GDM1 (cell line): ENCODE results near the gene GRM5.
A peak's percentile ranks its signal among the peaks of the same experiment; 100 is the strongest.
"Not testable (repeated sequence)": the region's sequence is repeated elsewhere in the genome, so short reads cannot be mapped to it uniquely, and the experiment has no call there.

ENCODE experiments used
- DNase-seq: peaks from one replicate; lab custom pipeline; 2025; lab: John Stamatoyannopoulos, UW

GRM5 gene

GRCh38 chr11:88543902-88544655, 521.7 kb downstream of the GRM5 start:
- DNase-seq = peak; percentile 71

GRCh38 chr11:88541006-88541405, 524.8 kb downstream of the GRM5 start:
- no peak for DNase-seq

DNA sequence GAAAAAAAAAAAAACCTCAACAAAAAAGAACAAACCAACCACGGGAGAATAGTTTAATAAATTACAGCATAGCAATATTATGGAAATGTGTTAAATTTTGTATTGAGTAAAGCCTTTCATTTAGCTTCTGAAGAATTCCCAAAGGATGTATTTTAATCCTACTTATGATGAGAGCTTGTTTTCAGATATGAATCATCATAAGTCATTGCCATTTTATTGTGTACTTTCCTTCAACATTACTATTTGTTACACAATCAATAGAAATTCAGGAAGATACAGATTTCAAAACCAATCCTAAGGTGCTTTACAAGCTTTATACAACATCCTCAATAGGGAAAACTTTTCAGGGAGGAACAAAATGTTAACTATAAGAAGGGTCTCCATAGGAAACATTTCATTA, 527.7 kb downstream of the GRM5 start:
- DNase-seq = no peak

- no peak for DNase-seq
Observed at GRCh38 chr11:88537613-88538012, 528.2 kb downstream of the GRM5 start.

DNA sequence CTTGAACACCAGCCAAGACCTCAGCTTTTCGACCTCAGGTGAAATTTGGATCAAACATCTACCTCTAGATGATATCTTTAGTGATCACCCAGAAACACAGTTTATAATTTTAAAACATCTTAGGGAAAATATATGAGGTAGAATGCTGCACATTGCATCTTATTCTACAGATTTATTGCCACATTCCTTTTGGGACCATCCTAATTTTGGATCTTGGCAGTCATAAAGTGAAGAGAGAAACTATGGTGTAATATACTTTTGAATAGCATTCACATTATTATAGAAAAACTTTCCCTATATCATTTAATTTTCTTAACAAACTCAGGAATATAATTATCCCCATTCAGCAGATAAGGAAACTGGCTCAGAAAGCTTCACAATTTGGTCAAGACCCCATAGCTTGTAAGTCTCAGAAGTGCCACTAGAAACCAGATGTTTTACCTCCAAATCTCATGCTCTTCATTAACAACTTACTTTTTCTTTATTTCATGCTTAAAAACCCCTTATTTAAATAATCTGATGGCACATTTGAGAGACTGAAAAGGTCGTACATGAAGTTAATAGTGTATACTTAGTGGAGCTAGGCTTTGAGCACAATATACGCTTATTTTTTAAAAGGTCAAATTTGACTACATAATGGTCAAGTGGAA, 529.0 kb downstream of the GRM5 start:
- no peak for DNase-seq

DNA sequence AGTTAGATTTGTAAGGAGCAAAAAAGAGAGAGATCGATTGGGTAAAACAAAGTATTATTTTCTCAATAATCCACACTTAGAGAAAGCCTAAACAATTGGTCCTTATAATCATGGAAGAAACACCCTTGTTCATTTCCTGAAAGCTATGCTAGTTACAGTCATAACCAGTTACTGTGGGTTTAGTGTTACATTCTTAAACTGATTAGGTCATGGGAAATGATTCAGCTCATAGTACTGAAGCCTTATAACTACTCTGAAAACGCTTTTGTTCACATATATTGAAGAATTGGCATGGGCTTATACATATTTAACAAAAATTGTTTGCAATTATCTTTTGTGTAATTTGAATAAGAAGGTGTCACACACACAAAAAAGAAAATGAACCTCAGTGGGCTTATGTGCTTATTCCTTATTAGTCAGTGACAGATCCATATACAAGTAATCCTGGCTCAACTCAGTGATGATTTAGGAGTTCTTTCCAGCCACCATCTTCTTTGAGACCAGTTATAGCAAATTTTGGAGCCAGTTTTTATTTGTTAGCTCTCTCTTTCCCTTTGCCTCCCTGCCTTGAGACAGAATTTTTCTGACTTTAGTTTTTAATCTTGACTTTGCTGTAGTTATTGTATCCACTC, 529.8 kb downstream of the GRM5 start:
- DNase-seq = no peak

GRCh38 chr11:88535266-88535665, 530.5 kb downstream of the GRM5 start:
- DNase-seq = no peak

DNA sequence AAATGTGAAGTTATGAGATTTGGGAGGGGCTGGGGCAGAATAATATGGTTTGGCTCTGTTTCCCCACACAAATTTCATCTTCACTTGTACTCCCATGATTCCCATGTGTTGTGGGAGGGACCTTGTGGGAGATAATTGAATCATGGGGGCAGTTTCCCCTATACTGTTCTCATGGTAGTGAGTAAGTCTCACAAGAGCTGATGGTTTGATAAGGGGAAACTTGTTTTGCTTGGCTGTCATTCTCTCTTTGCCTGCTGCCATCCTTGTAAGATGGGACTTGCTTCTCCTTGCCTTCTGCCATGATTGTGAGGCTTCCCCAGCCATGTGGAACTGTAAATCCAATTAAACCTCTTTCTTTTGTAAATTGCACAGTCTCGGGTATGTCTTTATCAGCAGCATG, 531.1 kb downstream of the GRM5 start:
- not testable (repeated sequence) for DNase-seq

DNA sequence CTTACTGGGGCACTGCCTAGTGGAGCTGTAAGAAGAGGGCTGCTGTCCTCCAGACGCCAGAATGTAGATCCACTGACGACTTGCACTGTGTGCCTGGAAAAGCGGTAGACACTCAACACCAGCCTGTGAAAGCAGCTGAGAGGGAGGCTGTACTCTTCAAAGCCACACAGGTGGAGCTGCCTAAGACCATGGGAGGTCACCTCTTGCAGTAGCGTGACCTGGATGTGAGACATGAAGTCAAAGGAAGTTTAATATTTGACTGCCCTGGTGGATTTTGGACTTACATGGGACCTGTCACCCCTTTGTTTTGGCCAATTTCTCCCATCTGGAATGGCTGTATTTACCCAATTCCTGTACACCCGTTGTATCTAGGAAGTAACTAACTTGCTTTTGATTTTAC, 531.6 kb downstream of the GRM5 start:
- DNase-seq = no peak

- no peak for DNase-seq
Observed at GRCh38 chr11:88533001-88533400, 532.8 kb downstream of the GRM5 start.

DNA sequence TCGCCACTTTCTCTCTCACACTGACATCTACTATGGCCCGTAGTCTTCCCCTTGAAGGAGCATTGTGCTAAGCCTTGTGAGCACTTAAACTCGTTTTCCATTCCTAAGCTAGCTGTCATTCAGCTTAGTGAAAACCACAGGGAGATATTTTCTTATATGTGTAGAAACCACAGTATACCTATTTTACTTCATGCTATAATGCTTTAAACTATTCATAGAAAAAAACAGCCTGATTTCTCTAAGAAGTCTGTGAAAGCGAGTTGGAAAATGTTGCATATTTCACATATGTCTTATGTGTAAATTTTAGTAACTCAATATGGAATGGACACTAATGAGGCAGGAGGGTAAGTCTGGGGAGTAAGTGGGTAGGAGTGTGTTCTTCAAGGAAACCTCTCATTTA, 534.0 kb downstream of the GRM5 start:
- no peak for DNase-seq

GRCh38 chr11:88529426-88529825, 536.4 kb downstream of the GRM5 start:
- no peak for DNase-seq

DNA sequence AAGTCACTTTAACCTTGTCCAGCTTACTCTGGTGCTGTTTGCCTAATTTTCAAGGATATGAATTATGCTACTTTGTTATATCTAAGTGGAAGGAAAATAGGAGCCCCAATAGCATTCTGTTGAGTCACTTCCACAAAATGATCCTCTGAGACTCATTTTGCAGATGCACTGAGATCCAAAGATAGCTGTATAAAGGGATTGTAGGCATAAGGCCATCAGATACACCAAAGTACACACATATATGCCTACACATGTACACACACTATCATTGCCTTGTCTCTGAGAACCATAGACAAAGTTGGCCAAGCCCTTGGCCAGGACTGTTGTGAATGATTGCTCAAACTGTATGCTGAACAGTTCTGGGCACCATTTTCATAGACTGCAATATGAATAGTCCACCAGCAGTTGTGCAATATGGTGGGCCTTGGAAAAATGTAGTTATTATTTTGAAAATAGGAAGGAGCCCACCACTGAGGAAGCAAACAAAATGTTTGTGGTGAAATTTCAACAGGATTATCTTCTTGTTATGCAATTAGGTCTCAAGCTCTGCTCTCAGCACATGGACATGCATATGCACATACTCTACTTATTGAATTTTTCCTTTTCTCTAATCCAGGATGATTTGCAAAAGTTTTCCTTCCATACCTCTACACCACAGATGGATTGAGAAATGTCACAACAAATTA, 542.3 kb downstream of the GRM5 start:
- DNase-seq = no peak

GRCh38 chr11:88522624-88523385, 543.0 kb downstream of the GRM5 start:
- DNase-seq = no peak

DNA sequence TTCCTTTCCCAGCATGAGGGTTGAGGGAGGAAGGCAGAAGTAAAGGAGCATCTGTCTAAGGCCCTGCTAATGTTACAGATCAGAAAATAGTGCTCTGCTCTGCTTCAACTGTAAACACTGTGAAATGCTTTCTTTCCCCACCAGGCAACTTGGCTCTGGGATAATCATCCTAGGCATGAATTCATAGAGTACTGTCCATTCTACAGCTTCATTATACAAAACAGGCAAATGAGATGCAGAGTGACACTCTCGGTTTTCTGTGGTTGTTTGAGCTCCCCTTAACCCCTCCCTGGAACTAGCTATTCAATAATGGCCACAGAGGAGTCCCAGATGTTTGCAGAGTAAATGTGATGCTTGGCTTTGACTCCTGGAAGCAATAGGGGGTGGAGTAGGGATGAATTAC, 544.0 kb downstream of the GRM5 start:
- no peak for DNase-seq

- DNase-seq = no peak
Observed at GRCh38 chr11:88521399-88521798, 544.4 kb downstream of the GRM5 start.

GRCh38 chr11:88520391-88520790, 545.4 kb downstream of the GRM5 start:
- DNase-seq = no peak

- DNase-seq = no peak
Observed at GRCh38 chr11:88515002-88515401, 550.8 kb downstream of the GRM5 start.

- no peak for DNase-seq
Observed at GRCh38 chr11:88511006-88511405, 554.8 kb downstream of the GRM5 start.

GRCh38 chr11:88508759-88509581, 556.8 kb downstream of the GRM5 start:
- DNase-seq = no peak

DNA sequence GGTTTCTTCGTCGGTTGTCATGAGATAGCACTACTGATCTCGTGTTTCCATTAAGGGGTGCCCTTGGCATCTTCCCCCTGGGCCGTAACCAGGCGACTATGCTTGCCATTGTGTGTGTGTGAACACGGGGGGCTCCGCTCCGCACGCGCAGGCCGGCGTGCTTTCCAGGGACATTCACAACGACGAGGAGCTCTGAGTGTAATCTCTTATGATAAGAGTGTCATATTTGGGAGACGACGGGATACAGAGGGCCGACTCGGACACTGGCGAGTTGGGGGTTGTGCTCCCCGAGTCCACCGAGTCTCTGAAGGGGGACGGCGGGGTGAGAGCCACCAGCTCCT, 557.4 kb downstream of the GRM5 start:
- no peak for DNase-seq
